ENCODE data around the gene LRP1-AS.

The LRP1-AS gene

GRCh38 chr12:57116580-57117281, 30.7 kb downstream of the LRP1-AS start:
- DNase-seq, result no peak

- no peak for DNase-seq
These were observed 34.7 kb downstream of the LRP1-AS start for GRCh38 chr12:57112492-57113294.

- peak; percentile 77 for DNase-seq
These were observed 36.2 kb downstream of the LRP1-AS start, which contains the start of gene STAT6 for GRCh38 chr12:57111031-57111734. STAT6 (minus strand) TSS chr12:57111362; CDS start chr12:57108278, 3,084 bp downstream.

- peak; percentile 27 for DNase-seq
These were observed 37.1 kb downstream of the LRP1-AS start for GRCh38 chr12:57110104-57111030.

- DNase-seq, result no peak
These were observed 38.0 kb downstream of the LRP1-AS start for GRCh38 chr12:57109207-57110103.

- DNase-seq, result no peak
These were observed 39.8 kb downstream of the LRP1-AS start for GRCh38 chr12:57107456-57108155.

- no peak for DNase-seq
These were observed 41.3 kb downstream of the LRP1-AS start for GRCh38 chr12:57106021-57106708.

GRCh38 chr12:57105011-57105753, 42.2 kb downstream of the LRP1-AS start:
- DNase-seq, result no peak

- DNase-seq, result no peak
These were observed 43.0 kb downstream of the LRP1-AS start for GRCh38 chr12:57104292-57104910.

- no peak for DNase-seq
These were observed 43.6 kb downstream of the LRP1-AS start for GRCh38 chr12:57103856-57104255.

DNA sequence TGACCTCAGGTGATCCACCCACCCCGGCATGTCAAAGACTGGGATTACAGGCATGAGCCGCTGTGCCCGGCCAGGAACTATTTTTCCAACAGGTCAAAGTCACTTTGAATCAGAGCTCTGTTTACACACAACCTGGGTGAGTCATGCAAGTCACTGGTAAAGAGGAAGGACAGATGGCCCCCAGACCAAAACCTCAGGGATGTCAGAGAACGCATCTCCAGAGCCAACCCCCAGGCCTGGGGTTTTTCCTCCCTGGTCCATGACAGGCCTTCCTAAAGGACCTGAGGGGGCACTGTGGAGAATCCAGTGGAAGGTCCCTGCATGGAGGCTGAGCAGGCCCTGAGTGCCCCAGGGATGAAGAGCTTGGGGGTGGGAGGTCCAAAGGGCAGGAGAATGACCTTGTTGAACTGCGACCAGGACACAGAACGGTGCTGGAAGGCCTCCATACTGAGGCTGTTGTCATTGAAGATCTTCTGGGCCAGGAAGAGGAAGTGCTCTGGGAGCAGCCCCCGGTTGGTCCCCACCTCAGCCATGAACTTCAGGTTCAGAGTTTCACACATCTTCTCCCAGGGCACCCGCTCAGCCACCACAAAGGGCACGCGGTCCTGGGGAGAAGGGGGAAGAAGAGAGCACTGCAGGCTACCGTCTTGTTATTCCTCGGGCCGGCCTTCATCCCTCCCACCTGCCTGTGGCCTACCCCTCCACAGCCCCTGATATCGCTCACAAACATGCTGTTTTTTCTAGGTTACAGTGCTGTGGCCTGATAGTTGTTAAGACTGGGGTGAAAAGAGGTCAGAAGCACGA, 45.3 kb downstream of the LRP1-AS start:
- DNase-seq, result peak; percentile 11

DNA sequence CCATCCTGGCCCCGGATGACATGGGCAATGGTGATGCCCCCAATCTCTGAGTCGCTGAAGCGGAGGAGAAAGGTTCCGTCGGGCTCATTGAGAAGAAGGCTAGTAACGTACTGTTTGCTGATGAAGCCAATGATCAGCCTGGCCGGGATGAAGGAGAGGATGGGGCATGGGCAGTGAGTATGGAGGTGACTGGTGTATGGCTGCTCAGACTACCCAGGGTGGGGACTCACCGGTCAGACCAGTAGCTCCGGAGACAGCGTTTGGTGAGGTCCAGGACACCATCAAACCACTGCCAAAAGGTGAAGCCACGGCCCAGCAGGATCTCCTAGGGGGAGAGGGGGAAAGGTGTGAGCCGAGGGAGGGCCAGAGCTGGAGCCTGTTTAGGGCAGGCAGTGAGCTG, 47.7 kb downstream of the LRP1-AS start:
- no peak for DNase-seq

DNA sequence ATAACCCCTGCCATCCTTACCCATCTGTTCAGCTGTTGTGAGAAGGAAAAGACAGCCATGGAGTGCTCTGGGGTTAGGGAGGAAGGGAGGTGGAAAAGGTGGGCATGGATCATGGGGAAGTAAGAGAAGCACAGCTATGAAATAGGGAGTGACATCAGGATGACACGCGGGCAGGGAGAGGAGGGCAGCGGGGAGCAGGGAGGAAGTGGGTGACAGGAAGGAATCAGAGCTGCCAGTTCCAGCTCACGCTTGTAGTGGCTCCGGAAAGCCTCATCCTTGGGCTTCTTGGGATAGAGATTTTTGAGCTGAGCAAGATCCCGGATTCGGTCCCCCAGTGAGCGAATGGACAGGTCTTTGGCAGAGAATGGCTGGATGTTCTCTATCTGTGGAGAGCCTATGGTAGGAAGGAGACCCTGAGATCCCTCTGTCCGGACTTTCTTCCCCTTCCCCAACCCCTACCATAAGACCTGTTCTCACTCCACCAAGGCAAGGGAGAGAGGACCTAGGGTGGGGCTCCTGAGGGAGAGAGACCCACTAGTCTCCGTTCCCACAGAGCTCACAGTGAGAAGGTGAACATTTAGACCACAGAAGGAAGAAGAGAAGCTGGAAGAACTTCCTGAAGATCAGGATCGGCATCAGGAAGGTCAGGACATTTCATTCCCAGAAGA, 48.2 kb downstream of the LRP1-AS start:
- no peak for DNase-seq

DNA sequence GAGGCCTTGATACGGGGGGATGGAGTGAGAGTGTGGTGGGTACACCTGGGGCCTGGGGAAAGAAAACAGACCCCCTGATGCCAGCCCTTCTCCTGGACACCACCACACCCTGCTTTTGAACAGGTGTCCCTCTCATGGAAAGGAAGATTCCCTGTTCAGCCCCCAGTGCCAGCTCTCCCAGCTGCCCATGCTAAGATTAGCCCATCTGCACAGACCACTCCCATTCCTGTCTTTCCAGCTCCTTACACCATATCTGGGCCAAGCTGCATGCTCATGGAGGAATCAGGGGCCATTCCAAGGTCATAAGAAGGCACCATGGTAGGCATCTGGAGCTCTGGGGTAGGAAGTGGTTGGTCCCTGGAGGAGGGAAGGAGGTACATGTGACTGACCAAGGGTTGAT, 48.9 kb downstream of the LRP1-AS start:
- DNase-seq, result no peak

DNA sequence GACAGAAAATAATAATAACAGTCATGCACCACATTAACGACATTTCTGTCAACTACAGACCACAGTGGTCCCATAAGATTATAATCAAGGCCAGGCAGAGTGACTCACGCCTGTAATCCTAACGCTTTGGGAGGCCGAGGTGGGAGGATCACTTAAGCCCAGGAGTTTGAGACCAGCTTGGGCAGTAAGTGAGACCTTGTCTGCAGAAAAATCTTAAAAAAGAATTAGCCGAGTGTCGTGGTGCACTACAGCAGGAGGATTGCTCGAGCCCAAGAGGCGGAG, 49.9 kb downstream of the LRP1-AS start:
- no peak for DNase-seq

GRCh38 chr12:57096748-57097553, 50.5 kb downstream of the LRP1-AS start:
- no peak for DNase-seq

DNA sequence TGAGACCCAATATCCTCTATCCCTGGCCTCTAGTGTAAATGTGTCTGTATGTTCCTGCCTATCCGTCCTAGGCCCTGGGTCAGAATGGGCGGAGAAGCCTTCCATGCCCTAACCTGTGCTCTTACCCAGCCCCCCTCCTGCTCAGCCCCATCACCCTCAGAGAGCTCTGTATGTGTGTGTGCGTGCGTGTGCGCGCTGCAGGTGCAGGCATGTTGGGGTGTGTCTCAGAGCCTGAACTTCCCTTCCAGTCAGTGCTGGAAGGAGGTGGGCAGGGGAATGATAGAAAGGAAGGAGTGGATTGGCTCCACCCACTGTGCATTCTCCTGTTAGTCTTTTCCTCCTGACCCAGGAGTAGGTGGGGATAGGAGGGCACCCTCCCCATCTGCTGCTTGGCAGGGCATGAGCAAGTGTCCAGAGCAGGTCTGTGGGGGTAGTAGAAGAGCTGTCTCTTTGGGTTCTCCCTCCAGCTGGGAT, 51.3 kb downstream of the LRP1-AS start:
- DNase-seq, result peak; percentile 33
